GM18907 (cell line): ENCODE data around the gene KCNG3.

Experiments used
- ATAC-seq: cut with Tn5 transposase; IDR thresholded peaks from one replicate; pipeline ENCODE4 v1.9.1; 2021; ENCODE audit warnings: mild to moderate bottlenecking, moderate library complexity; ENCODE audit not compliant: unreplicated experiment

The KCNG3 gene, protein sequence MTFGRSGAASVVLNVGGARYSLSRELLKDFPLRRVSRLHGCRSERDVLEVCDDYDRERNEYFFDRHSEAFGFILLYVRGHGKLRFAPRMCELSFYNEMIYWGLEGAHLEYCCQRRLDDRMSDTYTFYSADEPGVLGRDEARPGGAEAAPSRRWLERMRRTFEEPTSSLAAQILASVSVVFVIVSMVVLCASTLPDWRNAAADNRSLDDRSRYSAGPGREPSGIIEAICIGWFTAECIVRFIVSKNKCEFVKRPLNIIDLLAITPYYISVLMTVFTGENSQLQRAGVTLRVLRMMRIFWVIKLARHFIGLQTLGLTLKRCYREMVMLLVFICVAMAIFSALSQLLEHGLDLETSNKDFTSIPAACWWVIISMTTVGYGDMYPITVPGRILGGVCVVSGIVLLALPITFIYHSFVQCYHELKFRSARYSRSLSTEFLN

DNA sequence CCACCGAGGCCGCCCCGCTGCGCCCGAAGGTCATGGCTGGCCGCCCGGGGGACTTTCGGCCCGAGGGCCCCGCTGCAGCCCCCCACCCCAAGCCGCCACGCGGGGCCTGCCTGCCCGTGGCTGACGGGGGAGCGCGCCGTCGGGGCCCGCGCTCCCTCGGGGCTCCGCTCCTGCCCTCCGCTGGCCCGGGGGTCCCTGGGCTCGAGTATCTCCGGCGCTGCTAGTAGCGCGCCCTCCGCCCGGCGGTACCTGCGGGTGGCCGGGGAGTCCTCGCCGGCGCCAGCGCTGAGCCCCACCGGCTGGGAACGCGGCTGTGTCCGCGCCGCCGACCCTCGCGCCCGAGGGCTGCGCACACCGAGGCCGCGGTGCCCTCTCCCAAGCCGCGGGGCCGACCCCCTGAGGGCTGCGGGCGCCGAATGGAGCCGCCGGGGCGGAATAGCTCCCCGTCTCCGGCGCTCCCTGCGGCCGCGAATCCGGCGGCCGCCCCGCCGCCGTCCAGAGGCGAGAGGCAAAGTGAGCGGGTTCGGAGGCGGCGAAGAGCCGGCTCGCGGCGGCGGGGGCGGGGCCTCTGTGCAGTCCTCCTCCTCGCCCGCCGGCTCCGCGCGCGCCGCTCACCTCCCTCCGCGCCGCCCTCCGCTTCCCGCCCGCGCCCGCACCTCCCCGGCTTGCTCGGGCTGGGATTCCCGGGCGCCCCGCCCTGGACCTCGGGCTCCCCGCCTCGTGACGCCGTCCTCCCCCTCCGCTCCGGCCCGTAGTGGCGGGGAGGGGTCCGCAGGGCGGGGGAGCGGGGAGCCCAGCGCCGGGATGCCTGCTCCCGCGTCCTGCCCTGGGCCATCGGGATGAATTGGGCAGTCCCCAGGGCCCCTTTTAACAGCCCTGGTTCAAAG lies at the start of gene KCNG3:
Gene KCNG3 (minus strand): TSS at position 515 of the 887 bp plus-strand sequence. CDS start 481 bp downstream, at position 34.
- peak; percentile 53 for ATAC-seq

DNA sequence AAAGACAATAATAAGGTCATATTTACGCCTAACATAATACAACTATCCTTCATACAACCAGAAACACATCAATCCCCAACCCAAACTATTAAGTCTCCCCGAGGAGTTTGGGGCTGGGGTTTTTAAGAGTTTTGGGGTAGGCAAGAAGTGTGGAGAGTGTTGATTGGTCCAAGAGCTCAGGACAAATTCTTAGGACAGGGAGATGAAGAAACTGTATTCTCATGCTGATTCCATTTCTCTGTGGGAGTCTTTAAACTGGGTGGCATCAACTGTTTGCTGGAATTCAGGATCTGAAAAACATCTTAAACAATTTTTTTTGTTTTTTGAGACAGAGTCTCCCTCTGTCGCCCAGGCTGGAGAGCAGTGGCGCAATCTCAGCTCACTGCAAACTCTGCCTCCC lies 49.1 kb upstream of the KCNG3 start:
- ATAC-seq, result no peak

DNA sequence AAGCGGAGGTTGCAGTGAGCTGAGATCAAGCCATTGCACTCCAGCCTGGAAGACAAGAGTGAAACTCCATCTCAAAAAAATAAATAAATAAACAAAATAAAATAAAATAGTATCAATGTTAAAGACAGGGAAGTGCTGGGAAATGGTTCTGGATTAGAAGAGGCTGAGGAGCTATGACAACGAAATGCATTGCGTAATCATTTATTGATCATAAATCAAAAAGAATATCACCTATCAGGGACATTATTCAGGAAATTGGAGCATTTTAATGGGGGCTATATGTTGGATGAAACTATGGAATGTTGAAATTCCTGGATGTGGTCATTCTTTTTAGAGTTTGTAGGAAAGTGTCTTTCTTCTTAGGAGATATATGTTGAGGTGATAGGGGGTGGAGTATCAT lies 43.7 kb upstream of the KCNG3 start:
- no peak for ATAC-seq

DNA sequence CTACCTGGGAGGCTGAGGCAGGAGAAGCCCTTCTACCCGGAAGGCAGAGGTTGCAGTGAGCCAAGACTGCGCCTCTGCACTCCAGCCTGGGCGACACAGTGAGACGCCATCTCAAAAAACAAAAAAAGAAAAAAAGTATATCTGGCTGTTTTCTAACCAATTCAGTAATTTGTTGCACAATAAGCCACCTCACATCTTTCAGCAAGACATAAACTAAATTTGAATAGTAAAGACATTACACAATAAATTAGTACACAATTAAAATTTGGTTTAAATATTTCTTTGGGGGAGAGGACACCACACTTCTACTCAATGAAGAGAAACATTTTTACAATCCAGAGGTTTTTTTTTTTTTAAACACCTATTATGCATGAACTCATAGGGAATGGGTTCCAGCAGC lies 38.6 kb upstream of the KCNG3 start:
- no peak for ATAC-seq

DNA sequence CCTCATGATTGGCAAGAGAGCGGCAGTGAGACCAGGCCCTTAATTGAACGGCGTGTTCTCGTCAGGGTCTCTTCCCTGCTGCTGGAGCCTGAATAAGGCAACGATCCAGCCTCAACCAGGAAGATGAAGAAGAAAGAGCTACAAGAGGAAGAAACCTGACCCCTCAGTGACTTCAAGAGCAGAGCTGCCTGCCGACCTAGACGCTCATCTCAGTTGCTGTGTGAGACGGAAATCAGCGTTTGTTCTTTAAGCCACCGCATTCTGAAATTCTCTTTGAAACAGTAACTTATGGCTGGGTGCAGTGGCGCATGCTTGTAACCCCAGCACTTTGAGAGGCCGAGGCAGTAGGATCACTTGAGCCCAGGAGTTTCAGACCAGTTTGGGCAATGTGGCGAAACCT lies 29.6 kb upstream of the KCNG3 start:
- ATAC-seq, result no peak

DNA sequence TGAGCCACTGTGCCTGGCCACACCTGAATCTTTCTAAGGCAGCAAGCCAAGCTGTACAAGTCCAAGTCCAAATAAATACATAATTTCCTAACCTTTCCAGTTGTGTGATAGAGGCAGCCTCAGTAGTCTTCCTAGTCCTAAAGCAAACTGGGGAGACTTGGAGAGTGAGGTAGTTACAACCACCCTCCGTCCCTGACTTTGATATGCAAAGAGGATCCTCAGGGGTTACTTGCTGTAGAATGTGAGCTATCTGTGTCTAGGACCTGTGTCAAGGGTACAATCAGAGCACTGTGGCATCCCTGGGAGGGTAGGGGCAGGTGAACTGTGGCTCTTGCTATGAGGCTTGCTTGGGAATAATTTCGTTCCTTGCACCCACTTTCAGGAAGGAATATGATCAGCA lies 28.3 kb upstream of the KCNG3 start:
- ATAC-seq, result no peak

DNA sequence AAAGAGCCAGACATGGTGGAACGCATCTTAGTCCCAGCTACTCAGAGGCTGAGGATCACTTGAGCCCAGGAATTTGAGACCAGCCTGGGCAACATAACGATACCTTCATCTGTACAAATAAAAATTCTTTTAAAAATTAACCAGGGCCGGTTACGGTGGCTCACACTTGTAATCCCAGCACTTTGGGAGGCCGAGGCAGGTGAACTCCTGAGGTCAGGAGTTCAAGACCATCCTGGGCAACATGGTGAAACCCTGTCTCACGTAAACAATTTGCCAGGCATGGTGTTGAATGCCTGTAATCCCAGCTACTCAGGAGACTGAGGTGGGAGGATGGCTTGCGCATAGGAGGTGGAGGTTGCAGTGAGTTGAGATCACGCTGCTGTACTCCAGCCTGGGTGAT lies 25.8 kb upstream of the KCNG3 start:
- no peak for ATAC-seq

DNA sequence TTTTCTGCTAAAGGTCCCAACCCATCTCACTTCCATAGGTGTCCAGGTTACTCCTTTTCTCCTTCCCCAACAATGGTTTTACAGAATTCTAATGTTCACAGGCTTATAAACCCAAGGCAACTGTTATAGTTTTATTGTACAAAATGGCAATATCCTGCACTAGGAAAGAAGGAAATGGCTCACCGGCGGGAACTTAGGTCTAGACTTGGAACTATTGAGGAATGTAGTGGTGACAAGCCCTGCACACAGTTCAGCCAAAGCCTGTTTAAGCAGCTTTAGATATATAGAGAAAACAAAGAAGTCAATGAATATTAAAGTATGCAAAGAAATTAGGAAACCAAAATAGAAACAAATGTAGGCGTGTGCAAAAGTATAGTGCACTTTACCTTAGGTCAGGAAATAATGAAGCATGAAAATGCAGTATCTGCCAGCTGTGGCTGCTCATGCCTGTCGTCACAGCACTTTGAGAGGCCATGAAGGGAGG lies 22.7 kb upstream of the KCNG3 start:
- ATAC-seq, result no peak

DNA sequence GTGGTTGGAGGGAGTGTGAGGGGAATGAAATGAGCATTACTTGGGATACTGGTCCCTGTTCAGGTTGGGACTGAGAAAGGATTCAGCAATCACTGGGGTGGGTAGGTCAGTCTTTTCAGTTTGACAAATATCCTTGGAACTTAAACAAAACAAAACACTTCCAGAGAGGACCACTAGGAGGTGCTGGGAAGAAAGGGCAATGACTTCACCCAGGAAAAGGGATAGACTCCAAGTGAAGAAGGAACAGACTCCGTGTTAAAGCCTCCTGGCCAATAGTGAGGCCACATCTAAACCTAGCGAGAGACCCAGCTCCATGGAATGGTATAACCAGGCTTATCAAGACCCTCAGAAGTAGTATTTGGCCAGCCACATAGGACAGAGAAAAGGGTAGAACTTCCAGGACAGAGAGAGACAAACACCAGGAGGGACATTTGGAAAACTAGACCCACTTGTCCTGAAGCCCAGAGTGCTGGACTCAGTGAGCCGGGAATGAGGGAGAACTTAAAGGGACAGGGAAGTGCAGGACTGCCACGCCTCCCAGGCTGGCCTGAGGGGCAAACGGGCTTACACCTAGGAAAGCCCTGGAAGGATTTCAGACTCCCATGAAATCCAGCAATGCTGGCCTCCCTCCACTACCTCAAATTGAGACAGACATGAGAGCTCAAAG lies 19.6 kb upstream of the KCNG3 start:
- no peak for ATAC-seq

DNA sequence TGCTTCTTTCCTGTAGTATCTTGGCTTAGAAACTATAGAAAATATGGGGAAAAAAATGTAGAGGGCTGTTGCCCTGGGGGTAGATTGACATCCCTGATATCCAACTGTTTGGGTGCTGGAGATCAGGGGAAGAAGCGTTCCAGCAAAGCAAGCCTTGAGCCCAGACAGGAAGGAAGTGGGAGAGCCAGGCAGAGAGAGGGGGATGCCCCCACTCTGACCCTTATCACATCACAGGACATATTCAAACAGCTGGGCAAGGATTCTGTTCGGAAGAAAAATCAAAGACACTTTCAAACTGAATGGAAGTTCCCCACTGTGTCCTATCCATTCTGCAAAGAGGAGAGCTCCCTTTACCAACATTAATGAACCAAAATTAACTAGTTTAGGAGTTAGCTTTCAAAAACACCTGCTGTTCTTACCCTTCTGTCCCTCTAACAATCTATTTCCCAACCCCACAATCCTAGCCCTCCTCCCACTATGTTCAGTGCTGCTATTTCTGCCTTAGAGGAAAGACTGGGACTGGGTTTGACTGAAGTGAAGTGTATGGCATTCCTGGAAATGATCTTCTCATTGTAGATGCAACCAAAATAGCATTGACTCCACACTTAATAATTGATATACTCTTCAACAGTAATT lies 16.9 kb upstream of the KCNG3 start:
- peak; percentile 85 for ATAC-seq

DNA sequence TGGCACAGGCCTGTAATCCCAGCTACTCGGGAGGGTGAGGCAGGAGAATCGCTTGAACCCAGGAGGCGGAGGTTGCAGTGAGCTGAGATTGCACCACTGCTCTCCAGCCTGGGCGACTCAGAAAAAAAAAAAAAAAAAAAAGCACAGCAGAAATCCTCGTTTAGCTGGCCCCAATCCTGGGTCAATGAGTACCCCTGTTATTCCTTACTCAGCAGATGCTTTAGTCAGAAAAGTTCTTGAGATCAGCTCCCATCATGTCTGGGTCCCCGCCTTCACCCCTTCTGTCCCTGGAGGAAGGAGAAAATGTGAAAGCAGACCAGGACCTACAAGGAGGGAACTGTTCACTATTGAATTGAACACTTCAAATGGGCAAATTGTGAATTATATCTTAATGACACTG lies 16.4 kb upstream of the KCNG3 start:
- ATAC-seq, result peak; percentile 5

DNA sequence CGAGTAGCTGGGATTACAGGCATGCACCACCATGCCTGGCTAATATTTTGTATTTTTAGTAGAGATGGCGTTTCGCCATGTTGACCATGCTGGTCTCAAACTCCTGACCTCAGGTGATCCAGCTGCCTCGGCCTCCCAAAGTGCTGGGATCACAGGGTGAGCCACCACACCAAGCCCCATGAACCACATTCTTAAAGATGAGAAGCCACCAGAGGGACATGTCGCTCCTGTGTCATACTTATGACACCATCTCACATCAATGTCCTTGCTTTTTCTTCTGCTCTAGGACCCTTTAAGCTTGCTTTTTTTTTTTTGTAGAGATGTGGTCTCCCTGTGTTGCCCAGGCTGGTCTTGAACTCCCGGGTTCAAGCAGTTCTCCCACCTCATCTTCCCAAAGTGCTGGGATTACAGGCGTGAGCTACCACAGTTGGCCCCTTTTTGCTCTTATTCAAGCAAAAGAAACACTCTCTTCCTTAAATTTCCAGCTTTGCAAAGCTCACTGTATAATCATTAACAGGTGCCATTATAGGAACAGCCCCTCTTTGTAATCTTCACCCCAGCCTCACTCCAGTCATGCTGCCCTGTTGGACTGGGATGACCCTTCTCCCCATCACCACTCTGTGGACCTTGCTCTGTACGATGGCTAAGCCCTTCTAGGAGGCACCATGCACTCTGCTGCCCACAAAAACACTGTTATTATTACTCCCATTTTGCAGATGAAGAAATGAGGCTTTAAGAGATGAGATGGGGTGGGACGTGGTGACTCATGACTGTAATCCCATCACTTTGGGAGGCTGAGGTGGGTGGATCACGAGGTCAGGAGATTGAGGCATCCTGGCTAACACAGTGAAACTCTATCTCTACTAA lies 10.8 kb upstream of the KCNG3 start:
- ATAC-seq, result no peak

DNA sequence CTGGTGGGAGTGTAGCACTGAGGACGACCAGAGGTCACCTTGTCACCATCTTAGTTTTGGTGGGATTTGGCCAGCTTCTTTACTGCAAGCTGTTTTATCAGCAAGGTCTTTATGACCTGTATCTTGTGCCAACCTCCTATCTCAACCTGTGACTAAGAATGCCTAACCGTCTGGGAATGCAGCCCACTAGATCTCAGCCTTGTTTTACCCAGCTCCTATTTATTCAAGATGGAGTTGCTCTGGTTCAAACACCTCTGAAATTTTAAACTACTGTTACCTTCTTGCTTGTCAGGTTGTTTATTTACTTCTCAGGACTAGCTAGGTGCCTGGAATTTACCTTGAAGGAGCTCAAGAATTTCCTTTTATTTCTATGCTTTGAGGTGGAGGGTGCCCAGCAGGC lies 9.5 kb upstream of the KCNG3 start:
- no peak for ATAC-seq

DNA sequence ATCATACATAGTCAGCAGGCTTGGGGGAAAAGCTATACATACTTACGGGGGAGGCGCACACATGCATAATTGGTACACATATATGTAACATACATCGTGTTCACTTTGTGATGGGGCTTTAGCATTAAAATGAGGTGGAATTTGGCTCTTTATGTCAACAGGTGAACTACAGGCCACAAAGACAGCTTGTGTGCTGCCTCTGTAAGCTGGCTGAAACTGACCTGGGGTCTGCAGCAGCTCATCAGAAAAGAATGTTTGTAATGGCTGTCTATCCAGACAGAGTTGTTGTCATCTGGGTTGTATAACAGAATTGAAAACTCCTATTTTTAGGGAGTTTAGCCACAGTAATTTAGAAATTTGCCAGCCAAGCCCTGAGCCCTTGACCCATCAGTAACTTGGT lies 4.7 kb upstream of the KCNG3 start:
- ATAC-seq, result no peak

DNA sequence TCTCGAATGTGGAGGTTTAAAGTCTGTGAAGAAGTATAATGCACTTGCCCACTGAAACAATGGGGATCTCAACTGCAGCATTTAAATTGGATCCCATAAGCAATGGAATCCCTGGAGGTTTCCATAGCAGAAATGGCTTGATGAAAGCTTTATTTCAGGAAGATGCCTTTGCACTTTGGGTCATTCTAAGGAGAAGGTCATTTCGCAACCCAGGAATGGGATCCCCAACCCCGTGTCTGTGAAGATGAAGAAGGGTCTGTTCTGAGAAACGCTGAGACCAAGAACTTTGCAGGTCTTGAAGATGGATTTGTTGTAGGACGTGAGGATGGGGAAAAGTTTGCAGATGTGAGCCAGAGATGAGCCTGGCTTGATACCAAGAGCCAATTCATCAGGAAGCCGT lies 1.8 kb upstream of the KCNG3 start:
- ATAC-seq, result no peak

DNA sequence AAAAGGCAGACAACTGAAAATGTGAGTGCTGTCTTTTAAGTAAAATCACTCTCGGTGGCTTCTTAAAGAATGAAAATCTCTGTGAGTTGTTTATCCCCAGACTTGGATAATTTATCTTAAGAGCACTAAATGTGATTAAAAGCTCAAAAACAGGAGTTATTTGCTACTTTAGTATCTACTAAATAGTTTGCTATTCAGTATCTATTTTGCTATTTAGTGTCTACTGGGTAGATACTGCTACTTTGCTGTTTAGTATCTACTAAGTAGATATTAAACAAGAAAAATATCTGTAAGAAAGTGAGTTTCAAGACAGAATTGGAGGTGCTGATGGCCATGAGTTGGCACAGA lies 1.4 kb upstream of the KCNG3 start:
- peak; percentile 9 for ATAC-seq

DNA sequence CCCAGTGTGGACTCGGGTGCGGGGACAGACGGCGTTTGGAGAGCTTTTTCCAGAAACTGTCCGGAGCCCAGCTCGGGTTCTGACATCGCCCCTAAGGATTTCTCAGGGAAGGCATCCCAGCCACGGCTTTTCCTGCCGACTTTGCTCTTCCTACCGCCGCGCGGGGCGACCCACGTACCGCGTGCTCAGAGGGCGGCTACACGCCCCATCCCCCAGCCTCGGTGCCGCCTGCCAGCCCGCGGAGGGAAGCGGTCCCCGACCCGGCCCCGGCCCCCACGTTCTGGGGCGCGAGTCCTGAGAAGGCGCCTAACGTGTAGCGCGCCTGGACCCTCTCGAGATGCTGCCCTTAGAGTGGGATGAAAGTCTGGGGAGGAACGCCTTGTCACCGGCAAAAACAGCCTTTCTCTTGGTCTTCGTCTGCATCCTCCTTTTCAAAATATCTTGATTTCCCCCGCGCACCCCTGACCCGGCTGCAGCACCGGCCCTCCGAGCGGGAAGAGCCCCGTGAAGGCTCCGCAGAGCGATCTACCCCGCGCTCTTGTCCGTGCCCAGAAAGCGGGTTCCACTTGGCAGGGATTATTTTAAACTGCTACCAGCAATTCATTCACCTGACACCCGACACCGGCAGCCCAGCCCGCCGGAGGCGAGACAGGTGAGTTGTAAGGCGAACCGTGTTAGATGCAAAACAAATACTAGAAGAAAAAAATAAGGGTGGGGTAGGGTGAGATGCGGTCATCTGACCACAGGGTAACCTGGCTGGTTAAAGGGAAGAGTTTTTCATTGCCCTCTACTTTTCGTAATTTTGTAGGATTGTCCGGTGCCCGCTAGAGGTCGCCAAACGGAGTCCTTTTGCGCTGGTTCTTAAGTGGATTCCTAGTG lies 812 bp upstream of the KCNG3 start:
- ATAC-seq, result peak; percentile 78

DNA sequence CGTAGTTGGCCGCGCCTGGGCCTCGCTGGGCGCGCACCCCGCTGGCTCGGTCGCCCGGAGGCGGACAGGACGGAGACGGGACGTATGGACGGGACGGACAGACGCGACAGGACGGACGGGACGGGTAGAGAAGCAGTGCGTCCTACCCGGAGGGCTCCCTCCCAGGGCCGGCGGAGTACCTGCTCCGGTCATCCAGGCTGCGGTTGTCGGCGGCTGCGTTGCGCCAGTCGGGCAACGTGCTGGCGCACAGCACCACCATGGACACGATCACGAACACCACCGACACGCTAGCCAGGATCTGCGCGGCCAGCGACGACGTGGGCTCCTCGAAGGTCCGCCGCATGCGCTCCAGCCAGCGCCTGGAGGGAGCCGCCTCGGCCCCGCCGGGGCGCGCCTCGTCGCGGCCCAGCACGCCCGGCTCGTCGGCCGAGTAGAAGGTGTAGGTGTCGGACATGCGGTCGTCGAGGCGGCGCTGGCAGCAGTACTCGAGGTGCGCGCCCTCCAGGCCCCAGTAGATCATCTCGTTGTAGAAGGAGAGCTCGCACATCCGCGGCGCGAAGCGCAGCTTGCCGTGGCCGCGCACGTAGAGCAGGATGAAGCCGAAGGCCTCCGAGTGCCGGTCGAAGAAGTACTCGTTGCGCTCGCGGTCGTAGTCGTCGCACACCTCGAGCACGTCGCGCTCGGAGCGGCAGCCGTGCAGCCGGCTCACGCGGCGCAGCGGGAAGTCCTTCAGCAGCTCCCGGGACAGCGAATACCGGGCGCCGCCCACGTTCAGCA lies 903 bp downstream of the KCNG3 start:
- no peak for ATAC-seq
